Non-pigmented ciliary epithelial cell (primary cell): ENCODE results near the gene TMEM116.
A peak's percentile ranks its signal among the peaks of the same experiment; 100 is the strongest.
"Not testable (repeated sequence)": the region's sequence is repeated elsewhere in the genome, so short reads cannot be mapped to it uniquely, and the experiment has no call there.

ENCODE experiments used
- DNase-seq: peaks from one replicate; pipeline ENCODE4 v3.0.0-alpha.2; 2010; ENCODE audit warnings: low read depth

The TMEM116 gene

DNA sequence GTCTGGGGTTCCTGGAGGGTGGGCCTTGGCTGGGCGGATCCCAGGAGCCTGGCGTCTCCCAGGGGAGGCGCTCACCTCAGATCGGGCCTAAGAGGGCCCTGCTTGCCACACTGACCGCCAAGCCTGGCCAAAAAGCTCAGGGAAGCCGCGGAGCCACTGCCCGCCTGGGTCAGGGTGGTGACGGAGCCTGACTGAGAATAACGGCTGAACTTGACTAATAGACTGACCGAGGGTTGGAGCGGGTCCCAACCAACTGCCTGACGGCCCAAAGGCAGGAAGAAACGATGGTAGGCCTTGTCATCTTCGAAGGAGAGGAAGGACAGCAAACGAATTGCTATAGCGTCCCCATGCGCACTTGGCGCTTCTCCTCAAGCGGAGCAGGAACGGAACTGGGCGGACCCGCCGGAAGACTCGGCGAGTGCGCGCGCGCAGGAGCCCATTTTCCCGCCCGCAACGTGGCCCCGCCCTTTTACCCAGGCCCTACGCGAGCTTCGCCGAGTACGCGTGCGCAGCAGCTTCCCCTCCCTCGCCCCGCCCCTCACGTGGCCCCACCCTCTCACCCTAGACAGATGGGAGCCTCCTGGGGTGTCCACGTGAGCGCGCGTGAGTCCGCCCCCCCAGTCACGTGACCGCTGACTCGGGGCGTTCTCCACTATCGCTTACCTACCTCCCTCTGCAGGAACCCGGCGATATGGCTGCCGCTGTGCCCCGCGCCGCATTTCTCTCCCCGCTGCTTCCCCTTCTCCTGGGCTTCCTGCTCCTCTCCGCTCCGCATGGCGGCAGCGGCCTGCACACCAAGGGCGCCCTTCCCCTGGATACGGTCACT is at the start of gene TMEM116, which contains the start of gene ERP29:
Gene TMEM116, minus strand, starts transcription at position 391 of the 826 bp plus-strand sequence. CDS start 7,895 bp downstream, outside the sequence.
Gene ERP29, plus strand, starts transcription at position 652 of the 826 bp plus-strand sequence. Its CDS starts 40 bp downstream, at position 692.
- peak; percentile 90 for DNase-seq

DNA sequence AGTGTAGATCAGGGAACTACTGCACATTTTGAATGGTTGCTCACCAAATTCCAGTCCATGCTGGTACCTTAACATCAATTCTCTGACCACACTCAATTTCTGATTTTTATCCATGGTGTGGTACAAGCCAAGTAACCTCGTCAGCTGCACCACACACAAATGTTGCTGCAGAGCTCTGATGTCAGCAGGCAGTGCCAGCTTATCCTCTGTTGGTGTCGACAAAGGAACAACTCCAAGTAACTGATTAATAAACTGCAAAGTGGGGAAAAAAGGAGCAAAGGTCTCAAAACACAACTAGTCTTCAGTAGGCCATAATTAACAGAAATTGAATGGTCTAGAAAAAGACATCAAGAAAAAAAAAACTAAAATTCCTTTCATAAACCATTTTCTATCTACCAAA is 48.2 kb upstream of the TMEM116 start:
- DNase-seq = no peak

DNA sequence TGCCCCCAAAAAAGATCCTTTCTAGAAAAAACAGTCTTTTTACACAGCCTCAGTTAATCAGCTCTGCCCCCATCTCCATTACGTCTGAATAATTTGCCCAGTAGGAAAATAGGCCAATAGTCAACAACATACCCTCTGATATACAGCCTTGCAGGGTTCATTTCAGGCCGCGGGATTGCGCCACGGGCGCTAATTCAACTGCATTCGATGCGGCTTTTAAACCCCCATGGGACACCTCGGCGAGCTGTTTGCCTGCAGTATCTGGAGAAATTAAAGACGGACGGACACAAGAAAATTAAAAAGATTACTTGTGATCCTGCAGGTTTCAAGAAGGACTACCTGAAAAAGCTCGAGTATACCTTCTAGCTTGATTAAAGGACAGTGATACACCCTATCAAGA is 36.4 kb upstream of the TMEM116 start:
- no peak for DNase-seq

GRCh38 chr12:112046003-112046402 is 33.0 kb upstream of the TMEM116 start:
- DNase-seq = no peak

DNA sequence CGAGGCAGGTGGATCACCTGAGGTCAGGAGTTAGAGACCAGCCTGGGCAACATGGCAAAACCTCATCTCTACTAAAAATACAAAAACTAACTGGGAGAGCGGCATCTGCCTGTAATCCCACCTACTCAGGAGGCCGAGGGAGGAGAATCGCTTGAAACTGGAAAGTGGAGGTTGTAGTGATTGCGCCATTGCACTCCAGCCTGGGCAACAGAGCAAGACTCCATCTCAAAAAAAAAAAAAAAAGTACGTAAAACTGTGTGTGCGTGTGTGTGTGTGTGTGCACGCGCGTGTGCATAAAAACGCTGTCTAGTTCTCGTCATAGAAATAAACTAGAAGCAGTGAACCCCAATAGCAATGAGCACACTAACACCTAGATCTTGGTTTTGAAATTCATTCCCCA is 23.6 kb upstream of the TMEM116 start:
- DNase-seq = not testable (repeated sequence)

DNA sequence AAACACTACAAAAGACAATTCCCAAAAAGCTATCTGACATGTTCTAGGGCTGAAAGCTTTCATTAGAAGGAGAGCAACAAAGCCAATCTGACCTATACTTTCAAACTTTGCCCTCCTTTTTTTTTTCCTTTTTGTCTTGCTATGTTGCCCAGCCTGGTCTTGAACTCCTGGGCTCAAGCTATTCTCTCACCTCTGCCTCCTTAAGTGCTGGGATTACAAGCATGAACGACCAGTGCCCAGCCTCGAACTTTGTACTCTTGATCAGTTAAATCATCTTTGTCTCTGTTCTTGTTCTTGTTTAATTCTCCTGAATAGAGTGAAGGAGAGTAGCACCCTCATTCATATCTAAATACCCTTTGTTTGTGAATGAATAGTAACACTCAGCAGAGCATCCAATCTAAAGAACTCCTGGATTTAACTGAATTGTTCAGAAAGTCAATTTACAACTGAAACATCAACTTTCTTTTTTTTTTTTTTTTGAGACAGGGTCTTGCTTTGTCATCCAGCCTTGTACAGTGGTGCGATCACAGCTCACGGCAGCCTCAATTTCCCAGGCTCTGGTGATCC is 22.3 kb upstream of the TMEM116 start:
- no peak for DNase-seq

DNA sequence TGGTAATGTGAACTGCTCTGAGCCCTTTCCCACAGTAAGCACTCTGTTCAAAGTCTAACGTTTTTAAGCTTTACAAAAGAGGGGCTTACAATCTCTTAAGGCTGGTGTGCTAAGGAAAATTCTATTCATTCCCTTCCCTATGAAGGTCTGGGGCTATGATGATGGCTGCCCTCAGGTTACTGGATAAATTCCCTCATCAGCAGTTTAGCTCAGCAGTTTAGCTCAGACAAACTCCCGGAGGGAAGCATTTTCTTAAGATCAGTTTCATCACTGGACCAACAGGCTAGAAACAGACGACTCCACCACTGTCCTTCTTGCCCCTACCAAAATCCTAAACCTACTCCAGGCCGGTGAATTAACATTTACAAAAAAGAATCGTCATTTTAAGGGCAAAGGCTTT is 19.3 kb upstream of the TMEM116 start:
- no peak for DNase-seq

GRCh38 chr12:112031472-112031871 is 18.5 kb upstream of the TMEM116 start:
- no peak for DNase-seq

- no peak for DNase-seq
Measured at GRCh38 chr12:112029301-112029700, 16.3 kb upstream of the TMEM116 start.

- DNase-seq = no peak
Measured at GRCh38 chr12:112025808-112026375, 12.9 kb upstream of the TMEM116 start.

DNA sequence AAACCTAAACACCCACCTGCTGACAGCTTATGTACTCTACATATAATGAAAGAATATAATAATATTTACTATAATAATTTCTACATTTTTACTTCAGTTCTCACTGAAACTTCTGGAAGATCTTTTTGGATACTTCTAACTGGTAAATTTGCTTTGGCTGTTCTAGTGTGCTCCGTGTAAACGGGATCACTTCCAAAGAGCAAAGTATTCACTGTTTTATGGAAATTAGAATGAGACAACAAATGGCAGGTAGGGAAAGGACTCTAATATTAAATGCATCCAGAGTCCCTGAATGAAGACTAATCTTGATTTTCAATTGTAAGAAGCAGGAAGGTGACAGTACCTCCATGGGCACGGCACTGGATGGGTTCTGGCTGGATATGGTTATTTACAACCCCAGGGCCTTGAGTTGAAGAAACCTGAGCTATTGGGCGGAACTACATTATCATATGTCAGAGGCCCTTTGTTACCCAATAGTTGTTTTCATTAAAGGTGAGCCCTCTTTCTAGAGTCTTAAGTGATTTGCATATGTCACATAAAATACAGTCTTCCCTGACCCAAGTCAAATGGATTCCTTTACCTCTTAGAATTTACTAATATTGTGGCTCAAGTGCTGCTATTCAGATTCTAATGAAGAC is 10.9 kb upstream of the TMEM116 start:
- DNase-seq = no peak

GRCh38 chr12:112022241-112023016 is 9.5 kb upstream of the TMEM116 start:
- no peak for DNase-seq

- no peak for DNase-seq
Measured at GRCh38 chr12:112020947-112021457, 8.0 kb upstream of the TMEM116 start.

GRCh38 chr12:112018571-112019237 is 5.7 kb upstream of the TMEM116 start:
- DNase-seq = peak; percentile 58

DNA sequence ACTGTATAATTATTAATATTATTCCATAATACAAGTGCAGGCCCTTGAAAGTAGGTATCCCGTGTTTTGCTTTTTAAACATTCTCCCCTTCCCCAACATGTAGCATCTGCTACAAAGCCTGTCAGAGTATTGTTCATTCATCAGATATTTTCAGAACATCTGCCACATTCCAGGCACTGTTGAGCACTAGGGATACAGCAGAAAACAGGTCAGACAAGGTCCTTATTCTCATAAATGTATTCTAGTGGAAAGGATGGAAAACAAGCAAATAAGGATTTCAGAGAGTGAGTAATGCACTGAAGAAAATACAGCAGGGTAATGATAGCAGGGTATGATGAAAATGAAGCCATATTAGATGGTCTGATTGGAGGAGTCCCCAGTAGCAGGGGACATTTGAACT is 4.1 kb upstream of the TMEM116 start:
- no peak for DNase-seq

- DNase-seq = no peak
Measured at GRCh38 chr12:112015938-112016337, 3.0 kb upstream of the TMEM116 start.

- DNase-seq = peak; percentile 41
Measured at GRCh38 chr12:112013601-112014402, 837 bp upstream of the TMEM116 start.

DNA sequence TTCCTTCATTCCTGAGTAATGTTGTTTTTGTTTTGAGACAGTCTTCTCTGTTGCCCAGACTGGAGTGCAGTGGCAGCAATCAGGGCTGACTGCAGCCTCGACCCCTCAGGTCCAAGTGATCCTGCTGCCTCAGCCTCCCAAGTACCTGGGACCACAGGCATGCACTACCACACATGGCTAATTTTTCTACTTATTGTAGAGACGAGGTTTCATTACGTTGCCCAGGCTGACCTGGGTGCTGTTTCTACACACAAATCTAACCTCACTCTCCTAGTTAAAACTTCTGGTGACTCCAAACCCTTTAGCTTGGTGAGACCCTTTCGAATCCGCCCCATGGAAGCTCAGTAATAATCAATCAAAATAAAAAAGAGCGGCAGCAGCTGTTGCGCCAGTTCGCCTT is 1.3 kb downstream of the TMEM116 start:
- no peak for DNase-seq

DNA sequence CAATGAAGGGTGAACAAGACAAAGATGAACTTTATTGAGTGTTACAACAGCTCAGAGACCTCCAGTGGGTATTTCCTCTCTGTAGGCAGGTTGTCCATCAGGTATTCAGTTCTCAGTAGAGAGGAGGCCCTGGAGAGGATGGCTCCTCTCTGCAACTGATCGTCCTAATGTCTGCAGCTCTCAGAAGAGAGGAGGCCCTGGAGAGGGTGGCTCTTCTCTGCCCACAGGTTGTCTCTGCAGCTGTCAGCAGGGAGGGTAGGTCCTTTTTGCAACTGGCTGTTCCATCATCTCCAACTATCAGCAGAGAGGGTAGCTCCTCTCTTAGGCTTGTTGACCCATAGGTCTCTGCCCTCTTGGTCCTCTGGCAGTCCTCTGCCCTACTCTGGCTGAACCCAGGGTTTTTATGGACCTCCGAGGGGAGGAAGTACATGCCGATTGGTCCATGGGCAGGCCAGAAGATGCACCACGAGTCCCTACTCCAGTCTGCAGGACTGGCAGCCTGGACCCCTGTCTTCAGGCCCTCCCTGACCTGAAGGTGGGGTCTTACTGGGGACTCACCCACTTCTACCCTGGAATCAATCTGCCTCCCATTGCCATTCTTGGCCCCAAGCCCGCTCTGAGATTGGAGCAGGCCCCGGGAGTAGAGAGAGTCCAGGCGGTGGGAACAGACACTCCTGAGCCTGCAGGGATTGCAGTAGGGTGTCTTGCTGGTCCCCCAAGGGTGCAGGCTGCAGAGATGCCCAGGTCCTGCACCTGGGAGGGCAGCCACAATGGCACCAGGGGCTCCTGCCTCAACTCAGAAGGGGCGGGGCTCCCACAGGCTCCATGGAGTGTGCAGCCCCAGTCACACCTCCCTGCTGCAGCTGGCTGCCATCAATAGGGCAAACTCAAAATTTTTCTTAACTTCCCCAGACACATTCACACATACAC is 2.3 kb downstream of the TMEM116 start:
- DNase-seq = no peak
